ENCODE measurements around the gene LLGL1. TPM values are rescaled to one million over a fixed set of nuclear protein-coding genes. Genes with fewer than 3 reads are reported as not detected.

LLGL1 gene
- polyA plus RNA-seq, 1 donor from 2014 or later = 52.2 TPM

- Histone ChIP-seq H2AFZ (ENCODE audit: low read depth, low read length) (no peak overlapping the region), H3F3A (ENCODE audit: insufficient read depth, low read length, poor library complexity, severe bottlenecking) (no peaks in the 10 kb centered on the region), H3K9me2 (ENCODE audit: insufficient read depth, low read length) (no peaks in the 10 kb centered on the region), H3K27me3 (ENCODE audit: insufficient read depth, low read depth, low read length) (no peaks in the 10 kb centered on the region), H3K27ac (ENCODE audit: low read length) (no peak overlapping the region), H3K79me2 (replicated peaks; ENCODE audit: insufficient read depth, low read length) (peaks cover 45% of the 10 kb centered on the region), H3K36me3 (ENCODE audit: insufficient read depth, low read length) (no peaks in the 10 kb centered on the region), H4K20me1 (ENCODE audit: insufficient read depth) (peaks cover 4% of the 10 kb centered on the region), H3K4me3 (ENCODE audit: low read length) (no peak overlapping the region), H3K9ac (ENCODE audit: low read length) (no peak overlapping the region), H3K4me2 (ENCODE audit: low read length) (no peak overlapping the region), H3K9me3 (ENCODE audit: low read length) (no peaks in the 10 kb centered on the region)
- TF ChIP-seq POLR2AphosphoS5 (IDR thresholded peaks at IDR 0.05) = no peak
- TF ChIP-seq MXI1 (conservative IDR thresholded peaks at IDR 0.05; ENCODE audit: poor library complexity, severe bottlenecking) = no peak
- TF ChIP-seq TAF1 (IDR thresholded peaks at IDR 0.05; ENCODE audit: low read depth) = no peak
- no peak for TF ChIP-seq REST (IDR thresholded peaks at IDR 0.05; ENCODE audit: borderline replicate concordance)
- TF ChIP-seq SMC3 (conservative IDR thresholded peaks at IDR 0.05; ENCODE audit: poor library complexity) = no peak
- no peak for TF ChIP-seq EP300 (conservative IDR thresholded peaks at IDR 0.05; ENCODE audit: poor library complexity, severe bottlenecking)
- no peak for TF ChIP-seq CTCF (IDR thresholded peaks at IDR 0.05; ENCODE audit: poor library complexity, severe bottlenecking)
- TF ChIP-seq EZH2 (IDR thresholded peaks at IDR 0.05; ENCODE audit: borderline replicate concordance, insufficient read depth, low read length, poor library complexity, severe bottlenecking) = no peak
Measured at GRCh38 chr17:18194804-18195203, 30.6 kb upstream of the LLGL1 start.

GRCh38 chr17:18195246-18195645, 30.2 kb upstream of the LLGL1 start:
- Histone ChIP-seq H3K9ac (ENCODE audit: low read length) (no peak overlapping the region), H2AFZ (ENCODE audit: low read depth, low read length) (no peak overlapping the region), H3F3A (ENCODE audit: insufficient read depth, low read length, poor library complexity, severe bottlenecking) (no peaks in the 10 kb centered on the region), H3K36me3 (ENCODE audit: insufficient read depth, low read length) (no peaks in the 10 kb centered on the region), H3K4me3 (ENCODE audit: low read length) (no peak overlapping the region), H3K9me2 (ENCODE audit: insufficient read depth, low read length) (no peaks in the 10 kb centered on the region), H3K79me2 (replicated peaks; ENCODE audit: insufficient read depth, low read length) (peaks cover 44% of the 10 kb centered on the region), H3K27me3 (ENCODE audit: insufficient read depth, low read depth, low read length) (no peaks in the 10 kb centered on the region), H3K27ac (ENCODE audit: low read length) (no peak overlapping the region), H3K9me3 (ENCODE audit: low read length) (no peaks in the 10 kb centered on the region), H4K20me1 (ENCODE audit: insufficient read depth) (peaks cover 4% of the 10 kb centered on the region), H3K4me2 (ENCODE audit: low read length) (no peak overlapping the region)
- TF ChIP-seq SMC3 (conservative IDR thresholded peaks at IDR 0.05; ENCODE audit: poor library complexity) (no peak), EZH2 (IDR thresholded peaks at IDR 0.05; ENCODE audit: borderline replicate concordance, insufficient read depth, low read length, poor library complexity, severe bottlenecking) (no peak), EP300 (conservative IDR thresholded peaks at IDR 0.05; ENCODE audit: poor library complexity, severe bottlenecking) (no peak), TAF1 (IDR thresholded peaks at IDR 0.05; ENCODE audit: low read depth) (no peak), RAD21 (conservative IDR thresholded peaks at IDR 0.05) (no peak), POLR2AphosphoS5 (IDR thresholded peaks at IDR 0.05) (no peak), REST (IDR thresholded peaks at IDR 0.05; ENCODE audit: borderline replicate concordance) (no peak), CTCF (IDR thresholded peaks at IDR 0.05; ENCODE audit: poor library complexity, severe bottlenecking) (no peak), MXI1 (conservative IDR thresholded peaks at IDR 0.05; ENCODE audit: poor library complexity, severe bottlenecking) (no peak)

Data from neural cell (in vitro differentiated cells).